Measurements from ENCODE around the gene SYNE1. TPM values are rescaled to one million over a fixed set of nuclear protein-coding genes. Genes with fewer than 3 reads are reported as not detected.

The SYNE1 gene
- total and polyA plus RNA-seq, 2 of the 8 experiments (the other 6 are each of a cell fraction or from before 2014, with no cell fraction given), result 2.8 to 5.5 TPM

DNA sequence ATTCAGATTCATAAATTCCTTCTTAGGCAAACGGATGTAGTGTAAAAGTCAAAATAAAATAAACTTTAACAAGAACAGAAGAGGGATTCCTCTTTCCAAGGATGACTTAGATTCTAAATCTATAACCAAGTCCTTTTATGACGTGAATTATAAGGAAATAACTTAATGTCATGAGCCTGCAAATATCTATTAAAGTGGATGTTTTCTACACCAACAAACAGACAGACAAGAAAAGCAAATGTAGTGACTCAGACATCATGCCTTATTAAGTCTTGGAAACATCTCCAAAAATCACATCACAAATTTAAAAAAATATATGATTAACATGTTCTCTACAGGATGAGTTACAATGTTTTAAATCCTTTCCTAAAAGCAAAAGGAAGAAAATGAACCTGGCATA, 432.6 kb downstream of the SYNE1 start:
- Histone ChIP-seq H3K9ac (replicated peaks in 1 of 4; ENCODE audit: extremely low read depth in 1 of 4, low read depth in 3 of 4, low read length in 3 of 4) (no peak overlapping the region), H3K27me3 (replicated peaks in 1 of 4; ENCODE audit: control insufficient read depth in 3 of 4, extremely low read depth in 1 of 4, insufficient read depth in 3 of 4, low read length in 3 of 4) (no peaks in the 10 kb centered on the region), H4K8ac (ENCODE audit: extremely low read depth, insufficient read depth, low read length) (no peak overlapping the region), H4K20me1 (replicated peaks in 1 of 2; ENCODE audit: control insufficient read depth in 1 of 2, insufficient read depth in 2 of 2, low read length in 2 of 2) (no peaks in the 10 kb centered on the region), H2BK12ac (ENCODE audit: low read depth, low read length) (no peak overlapping the region), H2BK5ac (ENCODE audit: low read depth, low read length) (no peak overlapping the region), H3K27ac (ENCODE audit: low read depth, low read length) (no peak overlapping the region), H3K79me2 (ENCODE audit: control insufficient read depth in 1 of 2, insufficient read depth in 2 of 2, low read length in 2 of 2) (no peaks in the 10 kb centered on the region), H4K91ac (replicated peaks; ENCODE audit: insufficient read length, low read length) (no peak overlapping the region), H2BK15ac (ENCODE audit: low read length) (no peak overlapping the region), H3K14ac (ENCODE audit: insufficient read length) (no peak overlapping the region), H3K18ac (ENCODE audit: extremely low read depth, low read length) (no peak overlapping the region), H3K4ac (replicated peaks; ENCODE audit: insufficient read length, low read depth, low read length) (no peak overlapping the region), H2BK20ac (ENCODE audit: low read length) (no peak overlapping the region), H3K4me2 (ENCODE audit: insufficient read depth in 1 of 2, low read depth in 2 of 2, low read length in 2 of 2) (no peak overlapping the region), H2AK5ac (ENCODE audit: low read depth, low read length) (no peak overlapping the region), H4K5ac (ENCODE audit: insufficient read length, low read depth, low read length) (no peak overlapping the region), H2AFZ (ENCODE audit: low read length) (no peak overlapping the region), H3K79me1 (ENCODE audit: low read depth, low read length) (no peaks in the 10 kb centered on the region), H3K4me3 (ENCODE audit: extremely low read depth in 1 of 4, insufficient read depth in 2 of 4, low read depth in 3 of 4, low read length in 4 of 4) (no peak overlapping the region), H3K9me3 (ENCODE audit: insufficient read depth in 2 of 2, low read depth in 1 of 2, low read length in 1 of 2) (no peaks in the 10 kb centered on the region), H3K23me2 (ENCODE audit: low read depth, low read length) (no peaks in the 10 kb centered on the region), H2BK120ac (replicated peaks; ENCODE audit: low read depth, low read length) (no peak overlapping the region), H3K36me3 (ENCODE audit: control insufficient read depth in 2 of 4, insufficient read depth in 4 of 4, low read length in 3 of 4) (no peaks in the 10 kb centered on the region), H3K23ac (ENCODE audit: insufficient read length) (no peak overlapping the region), H3K4me1 (replicated peaks in 1 of 4; ENCODE audit: control insufficient read depth in 3 of 4, insufficient read depth in 4 of 4, low read length in 3 of 4) (no peaks in the 10 kb centered on the region), H3K56ac (replicated peaks; ENCODE audit: insufficient read length, low read depth, low read length) (no peak overlapping the region)
- no peak for DNase-seq (ENCODE audit: low read depth in 1 of 2, low spot score in 2 of 2)
- ChIA-PET CTCF (ENCODE audit: partially characterized antibody) (no interaction called here), POLR2A (ENCODE audit: partially characterized antibody) (no interaction called here)
- WGBS, 2 experiments (ENCODE audit: extremely low coverage in 1 of 2, insufficient coverage in 1 of 2, insufficient read length in 1 of 2, insufficient replicate concordance in 2 of 2, low coverage in 1 of 2, low lambda C conversion rate in 2 of 2, missing lambda C conversion rate in 1 of 2), result 86% methylated on average over 2 of the region's 2 CpGs; no CpG with 5 or more reads in 1 of the 2 experiments
- TF ChIP-seq EP300 (IDR thresholded peaks at IDR 0.05; ENCODE audit: borderline replicate concordance in 1 of 2, low read depth in 2 of 2, low read length in 2 of 2) (no peak), CBX8 (IDR thresholded peaks at IDR 0.05; ENCODE audit: borderline replicate concordance, low read depth, low read length) (no peak)
- no peak for FAIRE-seq

Measured in H1 (cell line).